Right lobe of liver (tissue), 6 donors: ENCODE data around the gene FBXO9. TPM values are rescaled to one million over a fixed set of nuclear protein-coding genes. Genes with fewer than 3 reads are reported as not detected.

ENCODE experiments used
- ATAC-seq, 4 donors: fragments of 200-7000 bp; cut with Tn5 transposase; one replicate each; pipeline ENCODE4 v1.9.1; 2020; ENCODE audit warnings: mild to moderate bottlenecking in 4 of 4, moderate library complexity in 4 of 4
- DNase-seq, 3 donors: peaks; one replicate each; pipeline ENCODE4 v3.0.0-alpha.2; 2020
- H3K27ac ChIP-seq, 3 donors: fragments of 200-600 bp; one replicate each; pipeline ENCODE4 v1.8.0; 2022
- H3K27me3 ChIP-seq, 2 donors: fragments of 200-600 bp; one replicate each; pipeline ENCODE4 v1.8.0; 2022
- H3K36me3 ChIP-seq, 4 donors: fragments of 200-600 bp; sonication (generic) in 1 of 4; one replicate each; pipeline versions ENCODE4 v1.5.1 to v1.8.0; 2017 to 2022; ENCODE audit warnings: control low read depth in 1 of 4
- H3K4me1 ChIP-seq, 4 donors: fragments of 200-600 bp; sonication (generic) in 1 of 4; one replicate each; pipeline versions ENCODE4 v1.5.1 to v1.8.0; 2017 to 2022; ENCODE audit warnings: control low read depth in 1 of 4
- H3K4me3 ChIP-seq, 3 donors: fragments of 200-600 bp; one replicate each; pipeline ENCODE4 v1.8.0; 2022
- H3K9me3 ChIP-seq, 4 donors: fragments of 200-600 bp; sonication (generic) in 1 of 4; one replicate each; pipeline versions ENCODE4 v1.5.1 to v1.8.0; 2017 to 2022; ENCODE audit warnings: control low read depth in 1 of 4
- CTCF ChIP-seq, 4 donors: fragments of 200-600 bp in 3 of 4; fragments of 450-650 bp in 1 of 4; IDR thresholded peaks; one replicate each; pipeline versions ENCODE4 v1.5.1 to v1.8.0; 2016 to 2022; ENCODE audit warnings: antibody characterized with exemption in 4 of 4, mild to moderate bottlenecking in 2 of 4
- POLR2A ChIP-seq: fragments of 450-650 bp; IDR thresholded peaks from one replicate; pipeline ENCODE4 v1.6.1; 2017; ENCODE audit warnings: antibody characterized with exemption, mild to moderate bottlenecking
- whole genome bisulfite sequencing: methylation state at CpG from one replicate; pipeline ENCODE4 v1.1.6; 2018; ENCODE audit warnings: low coverage, low lambda C conversion rate; ENCODE audit not compliant: insufficient coverage; ENCODE audit errors: missing lambda C conversion rate; 5-methylcytosine and 5-hydroxymethylcytosine counted together
- intact Hi-C, 2 donors: fragments of 100-400 bp; cut with DNase I; formaldehyde crosslinking; loops; one replicate each; pipeline versions ENCODE4 v1.11.2 to v1.14.1; 2022
- total RNA-seq, 6 experiments: library from RNA; depleted of rRNA in 2 of 6; stranded (reverse); fragments of >200 nt in 2 of 6; fragmentation: NEBNext Ultra II Directional in 3 of 6; extraction: Animal tissue kit (Norgen Biotek cat#: 25700) in 3 of 6; gene quantifications; one replicate each; pipeline versions ENCODE4 v1.1.0 to v1.2.4, GENCODE V29; 2016 to 2023
- donor health status: DM: no; HTN: yes; CAD: no.
- donor health status: DM: no; HTN: no; CAD: no.
- donor health status: DM: no; HTN: no; CAD: no.
- donor health status: DM: no; HTN: yes; CAD: no.
- donor health status: DM: no; HTN: yes; CAD: no.

FBXO9 gene
- total RNA-seq, 6 experiments from 2014 or later, result 24.6 to 78.7 (median 54.1) TPM

GRCh38 chr6:53035549-53036213 lies 29.5 kb upstream of the FBXO9 start:
- 66% methylated on average over 3 of the region's 8 CpGs for WGBS
- peaks cover 0 to 54% (median 2%) of the 10 kb centered on the region in 4 donors for H3K36me3 ChIP-seq
- intact Hi-C loops, result no loop called here
- H3K27me3 ChIP-seq, result no peaks in the 10 kb centered on the region
- H3K4me3 ChIP-seq, result no peak overlapping the region
- no peaks in the 10 kb centered on the region for H3K4me1 ChIP-seq
- no peak for TF ChIP-seq CTCF (IDR thresholded peaks at IDR 0.05)
- TF ChIP-seq POLR2A, result no peak
- ATAC-seq (peak in 1 of 4 donors; percentile 21), DNase-seq (no peak)
- H3K9me3 ChIP-seq, result no peaks in the 10 kb centered on the region
- H3K27ac ChIP-seq, result no peak overlapping the region

GRCh38 chr6:53038141-53038540 lies 27.1 kb upstream of the FBXO9 start:
- intact Hi-C loops, result no loop called here
- no peak for ATAC-seq
- H3K9me3 ChIP-seq, result no peaks in the 10 kb centered on the region
- no peak for DNase-seq
- H3K4me1 ChIP-seq, result peaks cover 0 to 10% (median 3%) of the 10 kb centered on the region in 4 donors
- H3K36me3 ChIP-seq, result peaks cover 0 to 43% (median 0%) of the 10 kb centered on the region in 4 donors
- no peak overlapping the region for H3K4me3 ChIP-seq
- TF ChIP-seq CTCF (IDR thresholded peaks at IDR 0.05), result no peak
- TF ChIP-seq POLR2A, result no peak
- H3K27ac ChIP-seq, result no peak overlapping the region
- no peaks in the 10 kb centered on the region for H3K27me3 ChIP-seq
- 100% methylated on average over 1 of the region's 1 CpG for WGBS

DNA sequence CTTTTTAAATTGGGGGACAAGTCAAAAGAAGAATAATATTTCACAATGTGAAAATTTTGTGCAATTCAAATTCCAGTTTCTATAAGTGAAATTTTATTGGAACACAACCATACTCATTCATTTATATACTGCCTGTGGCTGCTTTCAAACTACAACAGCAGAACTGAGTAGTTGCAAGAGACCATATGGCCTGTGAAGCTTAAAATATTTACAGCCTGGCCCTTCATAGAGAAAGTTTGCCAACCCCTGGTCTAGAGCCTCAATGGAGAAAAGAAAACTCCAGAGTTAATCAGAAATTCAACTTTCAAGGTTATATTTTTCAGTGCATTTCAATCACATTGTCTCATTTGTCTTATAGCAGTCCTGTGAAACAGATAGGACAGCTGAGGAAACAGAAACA lies 26.6 kb upstream of the FBXO9 start:
- Histone ChIP-seq H3K36me3 (peaks cover 0 to 38% (median 0%) of the 10 kb centered on the region in 4 donors), H3K4me1 (peaks cover 0 to 10% (median 3%) of the 10 kb centered on the region in 4 donors), H3K27me3 (no peaks in the 10 kb centered on the region), H3K9me3 (no peaks in the 10 kb centered on the region), H3K4me3 (no peak overlapping the region), H3K27ac (no peak overlapping the region)
- no peak for DNase-seq
- TF ChIP-seq POLR2A, result no peak
- no peak for TF ChIP-seq CTCF (IDR thresholded peaks at IDR 0.05)
- no peak for ATAC-seq
- intact Hi-C loops, result no loop called here

- TF ChIP-seq POLR2A, result no peak
- TF ChIP-seq CTCF (IDR thresholded peaks at IDR 0.05), result no peak
- DNase-seq (no peak), ATAC-seq (no peak)
- Histone ChIP-seq H3K4me1 (peaks cover 0 to 10% (median 3%) of the 10 kb centered on the region in 4 donors), H3K27me3 (no peaks in the 10 kb centered on the region), H3K27ac (no peak overlapping the region), H3K4me3 (no peak overlapping the region), H3K36me3 (peaks cover 0 to 27% (median 0%) of the 10 kb centered on the region in 4 donors), H3K9me3 (no peaks in the 10 kb centered on the region)
- 96% methylated on average over 4 of the region's 4 CpGs for WGBS
- intact Hi-C loops, result no loop called here
Observed at GRCh38 chr6:53041356-53041755, 23.8 kb upstream of the FBXO9 start.
